Spinal cord (tissue), 10 donors: Measurements from ENCODE around the gene ACKR3. TPM values are rescaled to one million over a fixed set of nuclear protein-coding genes. Genes with fewer than 3 reads are reported as not detected.

Experiments
- DNase-seq, 6 donors: peaks; one replicate each; pipeline versions ENCODE4 v3.0.0 to v3.0.0-alpha.2; 2013 to 2015; ENCODE audit warnings: low spot score in 6 of 6, low read depth in 4 of 6
- H3K27ac ChIP-seq: one replicate; pipeline ENCODE4 v1.5.1; 2013; ENCODE audit warnings: low read depth, low read length, control low read depth
- H3K27me3 ChIP-seq: one replicate; pipeline ENCODE4 v1.6.1; 2013; ENCODE audit warnings: low read length; ENCODE audit not compliant: control insufficient read depth, insufficient read depth
- H3K36me3 ChIP-seq: one replicate; pipeline ENCODE4 v1.6.1; 2013; ENCODE audit warnings: low read length; ENCODE audit not compliant: control insufficient read depth, insufficient read depth
- H3K4me1 ChIP-seq: one replicate; pipeline ENCODE4 v1.6.1; 2013; ENCODE audit warnings: low read length; ENCODE audit not compliant: control insufficient read depth, insufficient read depth
- H3K4me3 ChIP-seq: one replicate; pipeline ENCODE4 v1.5.1; 2013; ENCODE audit warnings: low read depth, low read length, control low read depth
- H3K9me3 ChIP-seq: one replicate; pipeline ENCODE4 v1.6.1; 2013; ENCODE audit warnings: low read length; ENCODE audit not compliant: control insufficient read depth, insufficient read depth
- WGBS: methylation state at CpG from one replicate; pipeline ENCODE4 v1.1.5; 2013; ENCODE audit warnings: missing lambda C conversion rate; ENCODE audit not compliant: insufficient coverage; 5-methylcytosine and 5-hydroxymethylcytosine counted together
- polyA plus RNA-seq, 2 donors: library from polyadenylated mRNA; unstranded; fragments of 120-200 nt; gene quantifications; one replicate each; pipeline ENCODE4 v1.2.1, GENCODE V29; 2013; ENCODE audit not compliant: insufficient read length in 2 of 2
- total RNA-seq, 2 donors: library from RNA; depleted of rRNA in 1 of 2; stranded (reverse); fragments of 120-200 nt in 1 of 2; fragments of >200 nt in 1 of 2; gene quantifications; one replicate each; pipeline versions ENCODE4 v1.2.3 to v1.2.4, GENCODE V29; 2013 to 2014
- donor health status: healthy.

Gene ACKR3
- total and polyA plus RNA-seq, 4 donors: 14.9 to 52.0 (median 29.6) TPM

- peaks cover 36% of the 10 kb centered on the region for H3K4me1 ChIP-seq
- H3K36me3 ChIP-seq: no peaks in the 10 kb centered on the region
- 81% methylated on average over 10 of the region's 11 CpGs for WGBS
- H3K27me3 ChIP-seq: no peaks in the 10 kb centered on the region
- H3K9me3 ChIP-seq: no peaks in the 10 kb centered on the region
- no peak overlapping the region for H3K4me3 ChIP-seq
- peak overlapping the region; percentile 6 for H3K27ac ChIP-seq
- DNase-seq: no peak
These were observed 62.2 kb downstream of the ACKR3 start for GRCh38 chr2:236631856-236632291.
